NT2/D1 (cell line): ENCODE data around the gene MYBPHL.

Source experiments
- SUZ12 ChIP-seq: IDR thresholded peaks from 2 replicates; pipeline ENCODE4 v1.6.1; 2011; ENCODE audit not compliant: insufficient read length, insufficient read depth; ENCODE audit errors: extremely low read depth
- YY1 ChIP-seq: IDR thresholded peaks from 2 replicates; pipeline ENCODE4 v1.6.1; 2011; ENCODE audit not compliant: insufficient read length, insufficient read depth
- ZNF274 ChIP-seq: IDR thresholded peaks from 2 replicates; pipeline ENCODE4 v1.6.1; 2011; ENCODE audit warnings: mild to moderate bottlenecking, low read depth, low read length

- TF ChIP-seq SUZ12: no peak
- TF ChIP-seq YY1: no peak
- no peak for TF ChIP-seq ZNF274
Observed at GRCh38 chr1:109281680-109282496, 24.9 kb downstream of the MYBPHL start.
